Mucosa of rectum (tissue), 2 donors: ENCODE measurements around the gene GNAS.

Source experiments
- H3K27ac ChIP-seq, 2 donors: one replicate each; pipeline ENCODE4 v1.7.0; 2013; ENCODE audit warnings: inconsistent platforms in 2 of 2, low read depth in 2 of 2, low read length in 2 of 2
- H3K27me3 ChIP-seq, 2 donors: one replicate each; pipeline ENCODE4 v1.7.0; 2013; ENCODE audit warnings: low read length in 2 of 2; ENCODE audit not compliant: control insufficient read depth in 2 of 2, insufficient read depth in 2 of 2
- H3K36me3 ChIP-seq, 2 donors: one replicate each; pipeline ENCODE4 v1.7.0; 2013; ENCODE audit warnings: low read length in 2 of 2; ENCODE audit not compliant: control insufficient read depth in 2 of 2, insufficient read depth in 2 of 2
- H3K4me1 ChIP-seq, 2 donors: one replicate each; pipeline ENCODE4 v1.7.0; 2013; ENCODE audit warnings: low read length in 2 of 2, mild to moderate bottlenecking in 1 of 2; ENCODE audit not compliant: control insufficient read depth in 2 of 2, insufficient read depth in 2 of 2
- H3K4me3 ChIP-seq, 2 donors: one replicate each; pipeline ENCODE4 v1.7.0; 2013; ENCODE audit warnings: low read length in 2 of 2
- H3K9ac ChIP-seq, 2 donors: one replicate each; pipeline ENCODE4 v1.7.0; 2013; ENCODE audit warnings: low read length in 2 of 2, low read depth in 1 of 2, mild to moderate bottlenecking in 1 of 2
- H3K9me3 ChIP-seq, 2 donors: one replicate each; pipeline ENCODE4 v1.7.0; 2013; ENCODE audit warnings: low read length in 2 of 2; ENCODE audit not compliant: control insufficient read depth in 2 of 2
- donor health status: healthy.
- donor health status: Normal muscosa, but diverticular disease.

GNAS gene

GRCh38 chr20:58918621-58919020 is 66.1 kb downstream of the GNAS start:
- Histone ChIP-seq H3K4me1 (no peaks in the 10 kb centered on the region), H3K36me3 (no peaks in the 10 kb centered on the region), H3K27me3 (no peaks in the 10 kb centered on the region), H3K9ac (no peak overlapping the region), H3K27ac (no peak overlapping the region), H3K9me3 (no peaks in the 10 kb centered on the region), H3K4me3 (no peak overlapping the region)

GRCh38 chr20:58921564-58921963 is 69.0 kb downstream of the GNAS start:
- Histone ChIP-seq H3K9me3 (no peaks in the 10 kb centered on the region), H3K4me3 (no peak overlapping the region), H3K27ac (no peak overlapping the region), H3K9ac (no peak overlapping the region), H3K36me3 (no peaks in the 10 kb centered on the region), H3K27me3 (no peaks in the 10 kb centered on the region), H3K4me1 (no peaks in the 10 kb centered on the region)

GRCh38 chr20:58922036-58922435 is 69.5 kb downstream of the GNAS start:
- H3K36me3 ChIP-seq = no peaks in the 10 kb centered on the region
- no peaks in the 10 kb centered on the region for H3K27me3 ChIP-seq
- H3K9me3 ChIP-seq = no peaks in the 10 kb centered on the region
- H3K27ac ChIP-seq = no peak overlapping the region
- no peak overlapping the region for H3K9ac ChIP-seq
- H3K4me3 ChIP-seq = no peak overlapping the region
- no peaks in the 10 kb centered on the region for H3K4me1 ChIP-seq

- Histone ChIP-seq H3K9me3 (no peaks in the 10 kb centered on the region), H3K9ac (no peak overlapping the region), H3K4me1 (no peaks in the 10 kb centered on the region), H3K27ac (no peak overlapping the region), H3K36me3 (no peaks in the 10 kb centered on the region), H3K27me3 (no peaks in the 10 kb centered on the region), H3K4me3 (no peak overlapping the region)
These were observed 70.7 kb downstream of the GNAS start for GRCh38 chr20:58923117-58923712.

GRCh38 chr20:58926802-58927489 is 74.4 kb downstream of the GNAS start:
- no peak overlapping the region for H3K27ac ChIP-seq
- H3K4me1 ChIP-seq = no peaks in the 10 kb centered on the region
- no peak overlapping the region for H3K9ac ChIP-seq
- H3K36me3 ChIP-seq = no peaks in the 10 kb centered on the region
- no peaks in the 10 kb centered on the region for H3K9me3 ChIP-seq
- H3K27me3 ChIP-seq = peaks cover 0 to 2% of the 10 kb centered on the region in 2 donors
- H3K4me3 ChIP-seq = no peak overlapping the region

- H3K27ac ChIP-seq = no peak overlapping the region
- H3K27me3 ChIP-seq = peaks cover 0 to 2% of the 10 kb centered on the region in 2 donors
- H3K9me3 ChIP-seq = no peaks in the 10 kb centered on the region
- H3K4me3 ChIP-seq = no peak overlapping the region
- no peaks in the 10 kb centered on the region for H3K36me3 ChIP-seq
- no peak overlapping the region for H3K9ac ChIP-seq
- H3K4me1 ChIP-seq = no peaks in the 10 kb centered on the region
These were observed 75.1 kb downstream of the GNAS start for GRCh38 chr20:58927490-58928061.

GRCh38 chr20:58930496-58930895 is 78.0 kb downstream of the GNAS start:
- Histone ChIP-seq H3K9ac (no peak overlapping the region), H3K4me3 (no peak overlapping the region), H3K27ac (no peak overlapping the region), H3K4me1 (no peaks in the 10 kb centered on the region), H3K36me3 (no peaks in the 10 kb centered on the region), H3K27me3 (peaks cover 0 to 2% of the 10 kb centered on the region in 2 donors), H3K9me3 (no peaks in the 10 kb centered on the region)

- Histone ChIP-seq H3K9ac (no peak overlapping the region), H3K27ac (no peak overlapping the region), H3K4me3 (no peak overlapping the region), H3K9me3 (no peaks in the 10 kb centered on the region), H3K36me3 (no peaks in the 10 kb centered on the region), H3K27me3 (peaks cover 0 to 2% of the 10 kb centered on the region in 2 donors), H3K4me1 (no peaks in the 10 kb centered on the region)
These were observed 79.7 kb downstream of the GNAS start for GRCh38 chr20:58932170-58932569.

- H3K27me3 ChIP-seq = no peaks in the 10 kb centered on the region
- no peaks in the 10 kb centered on the region for H3K4me1 ChIP-seq
- H3K27ac ChIP-seq = no peak overlapping the region
- H3K9ac ChIP-seq = no peak overlapping the region
- no peaks in the 10 kb centered on the region for H3K36me3 ChIP-seq
- no peaks in the 10 kb centered on the region for H3K9me3 ChIP-seq
- H3K4me3 ChIP-seq = no peak overlapping the region
These were observed 85.6 kb downstream of the GNAS start for GRCh38 chr20:58938078-58938477.

- H3K9me3 ChIP-seq = no peaks in the 10 kb centered on the region
- H3K9ac ChIP-seq = no peak overlapping the region
- no peak overlapping the region for H3K27ac ChIP-seq
- no peaks in the 10 kb centered on the region for H3K27me3 ChIP-seq
- no peaks in the 10 kb centered on the region for H3K4me1 ChIP-seq
- H3K4me3 ChIP-seq = no peak overlapping the region
- H3K36me3 ChIP-seq = no peaks in the 10 kb centered on the region
These were observed 86.0 kb downstream of the GNAS start for GRCh38 chr20:58938541-58938940.
